ENCODE results near the gene SCAMP1.
A peak's percentile ranks its signal among the peaks of the same experiment; 100 is the strongest.
"Not testable (repeated sequence)": the region's sequence is repeated elsewhere in the genome, so short reads cannot be mapped to it uniquely, and the experiment has no call there.

SCAMP1 gene

GRCh38 chr5:78360924-78361630, 660 bp downstream of the SCAMP1 start:
- peak; percentile 35 for DNase-seq (ENCODE audit: low read depth)

- DNase-seq (ENCODE audit: low read depth), result no peak
Measured at GRCh38 chr5:78361631-78361993, 1.2 kb downstream of the SCAMP1 start.

- no peak for DNase-seq (ENCODE audit: low read depth)
Measured at GRCh38 chr5:78362220-78362619, 1.8 kb downstream of the SCAMP1 start.

GRCh38 chr5:78364005-78364404, 3.6 kb downstream of the SCAMP1 start:
- no peak for DNase-seq (ENCODE audit: low read depth)

GRCh38 chr5:78367318-78367991, 7.0 kb downstream of the SCAMP1 start:
- DNase-seq (ENCODE audit: low read depth), result no peak

GRCh38 chr5:78369680-78370079, 9.3 kb downstream of the SCAMP1 start:
- DNase-seq (ENCODE audit: low read depth), result no peak

- DNase-seq (ENCODE audit: low read depth), result no peak
Measured at GRCh38 chr5:78373231-78373630, 12.8 kb downstream of the SCAMP1 start.

DNA sequence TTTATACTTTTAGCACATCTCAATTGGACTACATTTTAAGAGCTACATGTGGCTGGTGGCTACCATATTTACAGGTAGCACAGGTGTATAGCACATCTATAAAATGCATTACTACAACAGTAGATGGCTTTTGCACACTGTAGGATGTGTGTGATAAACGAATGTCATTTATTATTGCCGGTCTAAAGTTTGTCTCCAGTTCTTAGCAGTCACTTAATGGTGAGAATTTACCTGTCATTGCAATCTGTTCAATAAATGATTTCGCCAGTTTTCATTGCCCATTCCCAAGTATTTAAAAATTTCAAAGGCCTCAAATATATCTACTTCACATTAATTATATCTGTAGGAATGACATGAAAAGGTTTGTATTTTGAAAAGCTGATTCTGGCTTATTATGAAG, 15.9 kb downstream of the SCAMP1 start:
- DNase-seq (ENCODE audit: low read depth), result no peak

DNA sequence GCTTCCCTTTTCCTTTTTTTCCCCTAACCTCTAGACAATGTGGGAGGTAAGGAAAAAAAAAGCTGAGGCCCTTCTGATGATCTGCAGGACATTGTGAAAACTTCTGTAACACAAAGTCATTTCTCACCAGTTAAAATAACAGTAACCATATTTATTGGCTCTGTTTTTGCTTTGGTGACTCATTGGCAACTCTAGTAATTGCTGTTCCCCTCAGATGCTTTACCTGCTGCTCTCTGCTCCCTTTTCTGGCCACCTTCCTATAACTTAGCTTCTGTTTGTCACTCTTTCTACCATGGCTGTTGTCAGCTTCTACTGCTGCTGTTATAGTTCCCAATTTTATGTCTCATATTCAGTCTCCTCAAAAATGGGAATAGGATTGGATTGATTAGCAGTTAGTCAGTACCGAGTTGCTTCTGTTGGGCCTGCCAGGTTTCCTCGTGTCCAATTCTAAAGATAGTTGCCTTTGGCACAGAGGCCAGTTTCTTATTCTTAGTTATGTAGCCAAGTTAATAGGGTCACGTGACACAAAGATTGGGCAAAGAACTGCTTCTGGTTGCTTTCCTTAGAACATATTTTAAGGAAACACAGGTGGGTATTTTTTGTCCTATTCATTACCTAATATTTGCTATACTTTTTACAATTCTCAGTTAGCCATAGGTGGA, 16.8 kb downstream of the SCAMP1 start:
- no peak for DNase-seq (ENCODE audit: low read depth)

DNA sequence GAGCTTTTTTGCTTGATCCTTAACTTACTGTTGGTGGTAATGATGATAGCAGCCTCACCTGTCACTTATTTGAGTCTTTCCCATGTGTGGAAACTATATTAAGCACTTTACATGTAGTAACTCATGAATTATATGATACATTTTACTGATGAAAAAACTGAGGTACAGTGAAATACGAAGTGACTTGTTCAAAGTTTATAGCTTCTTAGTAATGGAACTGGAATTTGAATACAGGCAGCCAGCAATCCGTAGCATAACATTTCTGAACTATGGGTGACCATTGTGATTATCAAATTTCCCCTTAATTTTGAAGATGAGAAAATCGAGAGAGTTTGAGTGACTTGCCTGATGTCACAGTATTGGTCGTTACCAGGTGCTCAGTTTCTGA, 17.3 kb downstream of the SCAMP1 start:
- no peak for DNase-seq (ENCODE audit: low read depth)

DNA sequence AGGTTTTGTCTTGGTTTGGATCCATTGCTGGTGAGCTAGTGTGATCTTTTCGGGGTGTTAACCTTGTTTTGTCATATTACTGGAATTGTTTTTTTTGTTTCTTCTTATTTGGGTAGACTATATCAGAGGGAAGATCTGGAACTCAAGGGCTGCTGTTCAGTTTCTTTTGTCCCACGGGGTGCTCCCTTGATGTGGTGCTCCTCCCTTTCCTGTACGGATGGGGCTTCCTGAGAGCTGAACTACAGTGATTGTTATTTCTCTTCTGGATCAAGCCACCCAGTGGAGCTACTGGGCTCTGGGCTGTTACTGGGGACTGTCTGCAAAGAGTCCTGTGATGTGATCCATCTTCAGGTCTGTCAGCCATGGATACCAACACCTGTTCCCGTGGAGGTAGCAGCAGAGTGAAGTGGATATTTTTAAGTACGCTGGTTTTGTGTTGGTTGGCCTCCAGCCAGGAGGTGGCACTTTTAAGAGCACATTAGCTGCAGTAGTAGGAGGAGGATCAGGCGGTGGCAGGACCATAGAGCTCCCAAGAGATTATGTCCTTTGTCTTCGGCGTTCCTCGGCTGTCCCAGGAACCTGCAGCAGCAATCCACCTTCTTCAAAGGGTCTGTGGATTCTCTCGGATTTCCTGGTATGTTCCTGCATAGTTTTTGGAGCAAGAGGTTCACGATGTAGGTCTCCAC, 27.2 kb downstream of the SCAMP1 start:
- DNase-seq (ENCODE audit: low read depth), result no peak

DNA sequence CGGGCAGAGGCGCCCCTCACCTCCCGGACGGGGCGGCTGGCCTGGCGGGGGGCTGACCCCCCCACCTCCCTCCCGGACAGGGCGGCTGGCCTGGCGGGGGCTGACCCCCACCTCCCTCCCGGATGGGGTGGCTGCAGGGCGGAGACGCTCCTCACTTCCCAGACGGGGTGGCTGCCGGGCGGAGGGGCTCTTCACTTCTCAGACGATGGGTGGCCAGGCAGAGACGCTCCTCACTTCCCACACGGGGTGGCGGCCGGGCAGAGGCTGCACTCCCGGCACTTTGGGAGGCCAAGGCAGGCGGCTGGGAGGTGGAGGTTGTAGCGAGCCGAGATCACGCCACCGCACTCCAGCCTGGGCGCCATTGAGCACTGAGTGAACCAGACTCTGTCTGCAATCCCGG, 30.9 kb downstream of the SCAMP1 start:
- not testable (repeated sequence) for DNase-seq (ENCODE audit: low read depth)

GRCh38 chr5:78397831-78398230, 37.4 kb downstream of the SCAMP1 start:
- DNase-seq (ENCODE audit: low read depth), result no peak

GRCh38 chr5:78399116-78399515, 38.7 kb downstream of the SCAMP1 start:
- DNase-seq (ENCODE audit: low read depth), result no peak

- DNase-seq (ENCODE audit: low read depth), result no peak
Measured at GRCh38 chr5:78404682-78405293, 44.4 kb downstream of the SCAMP1 start.

- DNase-seq (ENCODE audit: low read depth), result no peak
Measured at GRCh38 chr5:78405829-78406750, 45.7 kb downstream of the SCAMP1 start.

GRCh38 chr5:78407458-78407857, 47.0 kb downstream of the SCAMP1 start:
- no peak for DNase-seq (ENCODE audit: low read depth)

DNA sequence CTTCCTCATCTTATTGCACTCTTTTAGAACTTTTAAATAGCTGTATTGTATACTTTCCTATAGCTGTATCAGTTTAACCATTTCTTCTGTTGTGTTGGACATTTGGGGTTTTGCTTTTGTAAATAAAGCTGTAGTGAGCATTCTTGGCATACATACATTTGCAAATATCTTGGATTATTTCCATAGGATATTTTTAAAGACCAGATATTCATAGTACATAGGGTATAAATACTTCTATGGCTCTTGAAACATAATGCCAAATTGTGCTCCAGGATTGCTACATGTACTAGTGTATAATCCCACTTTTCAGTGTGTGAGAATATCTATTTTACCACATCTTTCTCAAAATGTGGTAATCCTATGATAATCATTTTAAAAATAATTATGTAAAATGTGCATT, 51.2 kb downstream of the SCAMP1 start:
- DNase-seq (ENCODE audit: low read depth), result no peak

GRCh38 chr5:78416677-78417425, 56.4 kb downstream of the SCAMP1 start:
- DNase-seq (ENCODE audit: low read depth), result no peak

DNA sequence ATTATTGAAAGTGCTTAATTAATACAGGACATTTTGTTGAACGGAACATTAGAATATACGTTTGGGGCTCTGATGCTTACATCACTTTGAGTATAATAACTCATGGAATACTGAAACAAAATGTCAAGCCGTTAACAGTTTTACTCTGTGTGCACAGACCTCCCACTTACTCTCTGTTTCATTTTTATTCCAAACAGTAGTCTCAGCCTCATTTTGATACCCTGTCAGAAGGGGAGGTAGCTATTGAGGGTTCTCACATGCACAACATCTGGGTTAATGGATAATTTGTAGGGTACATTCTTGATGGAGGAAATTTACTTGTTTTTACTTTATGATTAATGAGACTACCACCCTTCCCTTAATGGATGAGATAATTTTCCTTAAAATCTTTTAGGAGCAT, 59.0 kb downstream of the SCAMP1 start:
- no peak for DNase-seq (ENCODE audit: low read depth)

DNA sequence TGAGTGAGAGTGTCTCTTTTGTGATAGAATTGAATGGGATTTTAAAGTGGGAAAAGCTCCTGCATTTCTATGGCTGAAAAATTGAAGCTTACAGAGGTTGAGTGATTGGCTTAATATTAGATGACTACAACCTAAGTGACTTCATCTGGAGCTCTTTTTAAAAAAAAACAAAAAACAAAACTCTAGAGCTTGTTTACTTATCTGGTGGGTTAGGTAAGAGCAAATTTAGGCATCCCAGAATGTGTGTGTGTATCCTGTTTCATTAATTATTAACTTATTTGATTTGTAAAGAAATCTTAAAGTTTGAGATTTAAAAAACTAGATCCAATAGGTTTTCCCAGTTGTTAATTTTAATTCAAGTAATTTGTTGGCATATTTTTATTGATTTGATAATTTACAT, 60.1 kb downstream of the SCAMP1 start:
- DNase-seq (ENCODE audit: low read depth), result no peak
